Neural progenitor cell (in vitro differentiated cells): ENCODE data around the gene RNF180.

ENCODE experiments used
- EZH2 ChIP-seq: fragments of 200-600 bp; sonication (generic); IDR thresholded peaks from 2 replicates; pipeline ENCODE4 v1.6.1; 2017; ENCODE audit warnings: antibody characterized with exemption, mild to moderate bottlenecking, moderate library complexity
- EZH2phosphoT487 ChIP-seq: fragments of 200-600 bp; sonication (generic); IDR thresholded peaks from 2 replicates; pipeline ENCODE4 v1.6.1; 2017; ENCODE audit warnings: antibody characterized with exemption
- TF ChIP-seq, protein P1 (sequence below): fragments of 200-600 bp; sonication (generic); IDR thresholded peaks from 2 replicates; pipeline ENCODE4 v1.5.1; 2017; ENCODE audit warnings: antibody characterized with exemption, mild to moderate bottlenecking

DNA sequence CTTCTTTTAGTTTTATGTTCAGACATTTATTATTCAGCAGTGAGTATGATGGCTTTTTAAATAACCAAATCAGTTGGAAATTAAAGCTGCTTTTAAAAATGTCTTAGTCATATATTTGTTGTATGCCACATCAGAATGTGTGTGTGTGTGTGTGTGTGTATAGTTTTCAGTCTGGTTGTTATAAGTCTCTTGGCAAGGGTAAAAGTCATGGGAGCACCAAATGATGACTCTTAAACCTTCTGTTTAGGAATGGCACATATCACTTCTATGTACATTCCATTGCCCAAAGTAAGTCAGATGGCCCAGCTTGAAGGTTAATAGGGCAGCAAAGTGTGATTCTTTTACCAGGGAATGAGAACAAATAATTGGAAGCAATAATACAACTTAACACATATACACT, 135.9 kb downstream of the RNF180 start:
- TF ChIP-seq, protein P1, sequence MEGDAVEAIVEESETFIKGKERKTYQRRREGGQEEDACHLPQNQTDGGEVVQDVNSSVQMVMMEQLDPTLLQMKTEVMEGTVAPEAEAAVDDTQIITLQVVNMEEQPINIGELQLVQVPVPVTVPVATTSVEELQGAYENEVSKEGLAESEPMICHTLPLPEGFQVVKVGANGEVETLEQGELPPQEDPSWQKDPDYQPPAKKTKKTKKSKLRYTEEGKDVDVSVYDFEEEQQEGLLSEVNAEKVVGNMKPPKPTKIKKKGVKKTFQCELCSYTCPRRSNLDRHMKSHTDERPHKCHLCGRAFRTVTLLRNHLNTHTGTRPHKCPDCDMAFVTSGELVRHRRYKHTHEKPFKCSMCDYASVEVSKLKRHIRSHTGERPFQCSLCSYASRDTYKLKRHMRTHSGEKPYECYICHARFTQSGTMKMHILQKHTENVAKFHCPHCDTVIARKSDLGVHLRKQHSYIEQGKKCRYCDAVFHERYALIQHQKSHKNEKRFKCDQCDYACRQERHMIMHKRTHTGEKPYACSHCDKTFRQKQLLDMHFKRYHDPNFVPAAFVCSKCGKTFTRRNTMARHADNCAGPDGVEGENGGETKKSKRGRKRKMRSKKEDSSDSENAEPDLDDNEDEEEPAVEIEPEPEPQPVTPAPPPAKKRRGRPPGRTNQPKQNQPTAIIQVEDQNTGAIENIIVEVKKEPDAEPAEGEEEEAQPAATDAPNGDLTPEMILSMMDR = no peak
- TF ChIP-seq EZH2 = no peak
- no peak for TF ChIP-seq EZH2phosphoT487
